Measurements from ENCODE around the gene NUP210L.

DNA sequence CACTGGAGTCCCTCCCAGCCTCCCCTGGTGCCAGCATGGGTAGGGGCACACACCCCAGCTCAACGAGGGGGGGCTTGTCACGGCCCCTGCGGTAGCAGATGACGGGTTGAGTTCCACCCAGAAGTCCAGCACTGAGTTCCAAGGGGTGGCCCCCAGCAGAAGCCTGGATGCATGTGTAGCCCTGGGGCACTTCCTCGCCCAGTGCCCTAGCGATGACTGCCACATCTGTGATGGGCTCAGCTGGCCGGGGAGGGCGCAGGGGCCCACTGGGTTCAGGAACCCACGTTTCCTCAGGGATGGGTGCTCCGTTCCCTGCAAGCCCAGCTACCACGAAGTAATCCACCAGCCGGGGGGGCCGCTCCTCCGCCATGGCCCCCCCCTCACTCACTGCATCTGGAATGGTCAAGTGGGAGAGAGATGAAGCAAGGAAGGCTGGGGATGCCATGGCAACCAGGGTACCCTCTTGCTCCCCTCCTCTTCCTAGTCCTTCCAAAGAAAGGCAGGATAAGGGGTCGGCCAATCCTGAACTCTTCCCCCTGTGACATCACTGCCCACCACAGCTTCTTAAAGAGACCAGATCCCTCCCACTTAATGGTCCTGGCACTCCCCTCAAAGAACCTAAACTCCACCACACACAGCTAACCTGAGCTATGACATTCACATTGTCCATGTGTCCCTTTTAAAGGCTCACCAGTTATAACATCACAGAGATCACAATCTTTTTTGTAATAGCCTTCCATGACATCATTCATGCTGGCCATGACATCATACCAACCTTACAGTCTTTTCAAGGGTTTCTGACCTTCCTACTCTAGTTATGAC is 210.7 kb downstream of the NUP210L start:
- no peak for TF ChIP-seq CTCF (conservative IDR thresholded peaks at IDR 0.05)
- no peak for TF ChIP-seq ZFX (IDR thresholded peaks at IDR 0.05)

Measured in C4-2B (cell line).